AG08396 (cell line): ENCODE results near the gene ART1.
A peak's percentile ranks its signal among the peaks of the same experiment; 100 is the strongest.
"Not testable (repeated sequence)": the region's sequence is repeated elsewhere in the genome, so short reads cannot be mapped to it uniquely, and the experiment has no call there.

Experiments
- DNase-seq: peaks from one replicate; pipeline ENCODE4 v3.0.0; 2012; ENCODE audit warnings: low spot score, mixed read lengths

The ART1 gene

GRCh38 chr11:3632070-3632660 is 12.8 kb upstream of the ART1 start:
- DNase-seq, result no peak

- DNase-seq, result no peak
These were observed 9.1 kb upstream of the ART1 start for GRCh38 chr11:3635641-3636375.

- no peak for DNase-seq
These were observed 7.7 kb upstream of the ART1 start for GRCh38 chr11:3637201-3637600.

- no peak for DNase-seq
These were observed 6.4 kb upstream of the ART1 start for GRCh38 chr11:3638513-3638912.

- no peak for DNase-seq
These were observed 5.1 kb upstream of the ART1 start for GRCh38 chr11:3639841-3640240.

- no peak for DNase-seq
These were observed 3.7 kb upstream of the ART1 start for GRCh38 chr11:3641191-3641590.

GRCh38 chr11:3641701-3642070 is 3.2 kb upstream of the ART1 start, which contains the start of gene ART5:
Gene ART5, minus strand, starts transcription at chr11:3641992. Its CDS starts 130 bp downstream, at chr11:3641862.
- no peak for DNase-seq

GRCh38 chr11:3642071-3642951 is 2.6 kb upstream of the ART1 start:
- DNase-seq, result peak; percentile 88

- DNase-seq, result not testable (repeated sequence)
These were observed 1.8 kb upstream of the ART1 start for GRCh38 chr11:3643102-3643546.

- DNase-seq, result no peak
These were observed 624 bp downstream of the ART1 start for GRCh38 chr11:3645552-3645951.

- DNase-seq, result not testable (repeated sequence)
These were observed 3.9 kb downstream of the ART1 start for GRCh38 chr11:3648843-3649242.

- not testable (repeated sequence) for DNase-seq
These were observed 4.4 kb downstream of the ART1 start for GRCh38 chr11:3649374-3649773.

- not testable (repeated sequence) for DNase-seq
These were observed 7.6 kb downstream of the ART1 start for GRCh38 chr11:3652514-3652913.

GRCh38 chr11:3655547-3655946 is 10.6 kb downstream of the ART1 start:
- DNase-seq, result no peak

GRCh38 chr11:3657331-3657730 is 12.4 kb downstream of the ART1 start:
- not testable (repeated sequence) for DNase-seq

GRCh38 chr11:3658252-3658651 is 13.3 kb downstream of the ART1 start:
- no peak for DNase-seq

GRCh38 chr11:3659595-3660515 is 14.9 kb downstream of the ART1 start:
- no peak for DNase-seq

GRCh38 chr11:3660960-3661359 is 16.0 kb downstream of the ART1 start:
- DNase-seq, result no peak

GRCh38 chr11:3662856-3663255 is 17.9 kb downstream of the ART1 start:
- DNase-seq, result no peak

- no peak for DNase-seq
These were observed 19.2 kb downstream of the ART1 start for GRCh38 chr11:3664032-3664630.

GRCh38 chr11:3665336-3666022 is 20.6 kb downstream of the ART1 start:
- no peak for DNase-seq
